ENCODE results near the gene ADAM33. TPM values are rescaled to one million over a fixed set of nuclear protein-coding genes. Genes with fewer than 3 reads are reported as not detected.

Gene ADAM33
- total RNA-seq, 1 experiment from 2014 or later, result 0.23 TPM

DNA sequence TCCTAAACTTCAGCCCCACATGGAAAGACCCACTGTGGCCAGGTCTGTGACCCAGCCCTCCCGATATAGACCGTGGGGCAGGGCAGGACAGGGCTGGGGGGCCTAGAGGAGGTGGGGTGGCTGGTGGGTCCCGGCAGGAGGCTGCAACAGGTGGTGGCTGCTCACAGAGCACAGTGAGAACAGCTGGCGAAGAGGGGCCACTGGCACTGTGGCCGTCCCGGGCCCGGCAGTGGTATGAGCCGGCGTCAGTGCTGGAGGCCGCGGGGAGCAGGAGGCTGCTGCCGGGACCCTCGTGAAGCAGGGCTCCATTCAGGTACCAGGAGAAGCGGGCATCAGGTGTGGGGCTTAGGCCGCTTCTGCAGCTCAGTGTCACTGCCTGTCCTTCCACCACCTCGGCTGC lies 17.2 kb upstream of the ADAM33 start:
- Histone ChIP-seq H3K9me3 (no peaks in the 10 kb centered on the region), H3K27me3 (replicated peaks; ENCODE audit: control insufficient read depth, insufficient read depth, low read length) (no peaks in the 10 kb centered on the region; the same call in 1 of the 2 replicates), H3K4me1 (no peaks in the 10 kb centered on the region), H3K4me3 (ENCODE audit: low read depth, low read length) (no peak overlapping the region), H3K36me3 (ENCODE audit: control insufficient read depth, insufficient read depth, low read length) (no peaks in the 10 kb centered on the region)
- Mint-ChIP-seq H3K9me3 (ENCODE audit: unreplicated experiment) (no peaks in the 10 kb centered on the region), H3K4me3 (ENCODE audit: unreplicated experiment) (no peak overlapping the region), H3K27ac (ENCODE audit: unreplicated experiment) (no peak overlapping the region), H3K36me3 (ENCODE audit: insufficient read depth, unreplicated experiment) (no peaks in the 10 kb centered on the region), H3K27me3 (ENCODE audit: insufficient read depth, unreplicated experiment) (peaks cover 5% of the 10 kb centered on the region), H3K4me1 (ENCODE audit: low read depth, unreplicated experiment) (no peaks in the 10 kb centered on the region)
- TF ChIP-seq, protein P1, sequence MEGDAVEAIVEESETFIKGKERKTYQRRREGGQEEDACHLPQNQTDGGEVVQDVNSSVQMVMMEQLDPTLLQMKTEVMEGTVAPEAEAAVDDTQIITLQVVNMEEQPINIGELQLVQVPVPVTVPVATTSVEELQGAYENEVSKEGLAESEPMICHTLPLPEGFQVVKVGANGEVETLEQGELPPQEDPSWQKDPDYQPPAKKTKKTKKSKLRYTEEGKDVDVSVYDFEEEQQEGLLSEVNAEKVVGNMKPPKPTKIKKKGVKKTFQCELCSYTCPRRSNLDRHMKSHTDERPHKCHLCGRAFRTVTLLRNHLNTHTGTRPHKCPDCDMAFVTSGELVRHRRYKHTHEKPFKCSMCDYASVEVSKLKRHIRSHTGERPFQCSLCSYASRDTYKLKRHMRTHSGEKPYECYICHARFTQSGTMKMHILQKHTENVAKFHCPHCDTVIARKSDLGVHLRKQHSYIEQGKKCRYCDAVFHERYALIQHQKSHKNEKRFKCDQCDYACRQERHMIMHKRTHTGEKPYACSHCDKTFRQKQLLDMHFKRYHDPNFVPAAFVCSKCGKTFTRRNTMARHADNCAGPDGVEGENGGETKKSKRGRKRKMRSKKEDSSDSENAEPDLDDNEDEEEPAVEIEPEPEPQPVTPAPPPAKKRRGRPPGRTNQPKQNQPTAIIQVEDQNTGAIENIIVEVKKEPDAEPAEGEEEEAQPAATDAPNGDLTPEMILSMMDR (IDR thresholded peaks at IDR 0.05; ENCODE audit: insufficient read depth in 1 of 2, low read depth in 1 of 2, low read length in 1 of 2, severe bottlenecking in 1 of 2, unreplicated experiment in 1 of 2), result no peak
- intact Hi-C loops (cut with micrococcal nuclease; ENCODE audit: unreplicated experiment), result no loop called here
- DNase-seq, result no peak
- ChIA-PET CTCF (interaction anchor here (1.3 kb wide), 1 partner anchor 12 kb away, joined by 3 read pairs; no protein-coding TSS in a partner anchor), POLR2A (no interaction called here)
- no TSS peak for BruUV-seq (replicated peaks)

DNA sequence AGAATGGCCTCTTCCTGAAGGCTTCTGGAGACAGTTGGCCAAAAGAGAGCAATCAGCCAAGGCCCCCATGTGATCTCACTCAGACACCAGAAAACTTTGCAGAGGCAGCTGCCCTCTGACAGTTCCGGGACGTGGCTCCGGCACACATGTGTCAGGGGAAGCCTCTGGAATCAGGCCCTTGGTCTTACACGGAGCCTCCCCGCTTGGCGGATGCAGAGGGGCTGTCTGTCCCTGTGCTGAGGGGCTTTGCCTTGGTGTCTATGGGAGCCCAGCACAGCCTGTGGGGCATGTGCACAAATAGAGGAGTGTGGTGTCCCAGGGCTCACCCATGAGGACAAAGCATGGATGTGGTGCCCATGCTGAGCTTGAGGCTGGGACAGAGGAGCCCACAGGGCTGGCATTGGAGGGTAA lies 16.8 kb upstream of the ADAM33 start:
- ChIA-PET CTCF (interaction anchor here (1.3 kb wide), 1 partner anchor 12 kb away, joined by 3 read pairs; no protein-coding TSS in a partner anchor), POLR2A (no interaction called here)

DNA sequence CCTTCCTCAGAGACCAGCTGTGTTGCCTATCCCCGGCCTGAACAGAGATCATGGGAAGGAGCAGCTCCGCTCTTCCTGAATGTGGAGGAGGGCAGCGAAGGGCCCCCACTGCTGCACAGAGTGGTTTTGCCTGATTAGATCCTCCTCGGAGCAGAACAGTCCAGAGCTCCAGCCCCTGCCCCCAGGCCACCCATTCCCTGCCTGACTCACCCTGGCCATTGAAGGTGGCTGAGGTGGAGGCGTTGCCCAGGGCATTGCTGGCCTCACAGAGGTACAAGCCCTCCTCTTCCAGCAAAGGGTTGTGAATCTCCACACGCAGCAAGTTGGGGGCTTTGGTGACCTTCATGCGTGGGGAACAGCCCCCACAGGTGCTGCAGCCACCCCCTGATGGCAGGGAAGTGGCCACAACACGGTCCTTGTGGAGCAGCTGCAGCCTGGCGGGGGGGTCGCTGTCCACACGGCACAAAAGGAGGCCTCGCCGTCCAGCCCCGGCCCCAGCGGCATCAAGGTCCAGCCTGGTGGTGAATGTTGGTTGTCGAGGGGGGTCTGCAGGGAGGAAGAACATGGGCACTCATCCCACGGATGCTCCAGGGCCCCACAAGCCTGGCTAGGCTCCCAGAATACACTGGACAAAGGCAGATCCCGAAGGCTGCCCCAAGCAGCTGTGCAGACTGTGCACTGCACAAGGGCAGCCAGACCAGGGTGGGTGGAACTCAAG lies 15.9 kb upstream of the ADAM33 start:
- H3K9me3 Mint-ChIP-seq (ENCODE audit: unreplicated experiment), result no peaks in the 10 kb centered on the region
- ChIA-PET POLR2A (interaction anchor here (0.6 kb wide), 1 partner anchor 543 kb away, joined by 3 read pairs; no protein-coding TSS in a partner anchor), CTCF (interaction anchor here (0.6 to 1.9 kb wide), 4 partner anchors 10 to 21 kb away, joined by 3 to 7 read pairs (median 6); no protein-coding TSS in a partner anchor)
- no peaks in the 10 kb centered on the region for H3K36me3 Mint-ChIP-seq (ENCODE audit: insufficient read depth, unreplicated experiment)
- no peaks in the 10 kb centered on the region for H3K4me1 Mint-ChIP-seq (ENCODE audit: low read depth, unreplicated experiment)
- Histone ChIP-seq H3K27me3 (replicated peaks; ENCODE audit: control insufficient read depth, insufficient read depth, low read length) (no peaks in the 10 kb centered on the region; the same call in 1 of the 2 replicates), H3K4me1 (no peaks in the 10 kb centered on the region), H3K4me3 (ENCODE audit: low read depth, low read length) (no peak overlapping the region), H3K9me3 (no peaks in the 10 kb centered on the region), H3K36me3 (ENCODE audit: control insufficient read depth, insufficient read depth, low read length) (no peaks in the 10 kb centered on the region)
- H3K4me3 Mint-ChIP-seq (ENCODE audit: unreplicated experiment), result no peak overlapping the region
- intact Hi-C loops (cut with micrococcal nuclease; ENCODE audit: unreplicated experiment), result no loop called here
- TF ChIP-seq, protein P1 (IDR thresholded peaks at IDR 0.05; ENCODE audit: insufficient read depth in 1 of 2, low read depth in 1 of 2, low read length in 1 of 2, severe bottlenecking in 1 of 2, unreplicated experiment in 1 of 2), result no peak
- no peaks in the 10 kb centered on the region for H3K27me3 Mint-ChIP-seq (ENCODE audit: insufficient read depth, unreplicated experiment)
- BruUV-seq (replicated peaks), result no TSS peak
- DNase-seq, result no peak
- H3K27ac Mint-ChIP-seq (ENCODE audit: unreplicated experiment), result no peak overlapping the region

More for the DNA sequence above, 16.8 kb upstream of the ADAM33 start:
- no peak overlapping the region for H3K27ac Mint-ChIP-seq (ENCODE audit: unreplicated experiment)
- Histone ChIP-seq H3K36me3 (ENCODE audit: control insufficient read depth, insufficient read depth, low read length) (no peaks in the 10 kb centered on the region), H3K9me3 (no peaks in the 10 kb centered on the region), H3K4me1 (no peaks in the 10 kb centered on the region), H3K27me3 (replicated peaks; ENCODE audit: control insufficient read depth, insufficient read depth, low read length) (no peaks in the 10 kb centered on the region; the same call in 1 of the 2 replicates), H3K4me3 (ENCODE audit: low read depth, low read length) (no peak overlapping the region)
- H3K4me3 Mint-ChIP-seq (ENCODE audit: unreplicated experiment), result no peak overlapping the region
- H3K9me3 Mint-ChIP-seq (ENCODE audit: unreplicated experiment), result no peaks in the 10 kb centered on the region
- intact Hi-C loops (cut with micrococcal nuclease; ENCODE audit: unreplicated experiment), result no loop called here
- H3K27me3 Mint-ChIP-seq (ENCODE audit: insufficient read depth, unreplicated experiment), result peaks cover 1% of the 10 kb centered on the region
- H3K36me3 Mint-ChIP-seq (ENCODE audit: insufficient read depth, unreplicated experiment), result no peaks in the 10 kb centered on the region
- TF ChIP-seq, protein P1 (IDR thresholded peaks at IDR 0.05; ENCODE audit: insufficient read depth in 1 of 2, low read depth in 1 of 2, low read length in 1 of 2, severe bottlenecking in 1 of 2, unreplicated experiment in 1 of 2), result no peak
- no peak for DNase-seq
- no peaks in the 10 kb centered on the region for H3K4me1 Mint-ChIP-seq (ENCODE audit: low read depth, unreplicated experiment)
- no TSS peak for BruUV-seq (replicated peaks)
